Measurements from ENCODE around the gene ARHGAP28.
"Not testable (repeated sequence)": the region's sequence is repeated elsewhere in the genome, so short reads cannot be mapped to it uniquely, and the experiment has no call there.

Gene ARHGAP28

GRCh38 chr18:6929370-6930102 lies 200.0 kb downstream of the ARHGAP28 start:
- no peak for DNase-seq (ENCODE audit: low read depth)

GRCh38 chr18:6934859-6935258 lies 205.3 kb downstream of the ARHGAP28 start:
- DNase-seq (ENCODE audit: low read depth), result no peak

GRCh38 chr18:6938003-6938402 lies 208.5 kb downstream of the ARHGAP28 start:
- no peak for DNase-seq (ENCODE audit: low read depth)

GRCh38 chr18:6938403-6938802 lies 208.9 kb downstream of the ARHGAP28 start:
- not testable (repeated sequence) for DNase-seq (ENCODE audit: low read depth)

GRCh38 chr18:6939972-6940371 lies 210.5 kb downstream of the ARHGAP28 start:
- no peak for DNase-seq (ENCODE audit: low read depth)

- DNase-seq (ENCODE audit: low read depth), result no peak
These were observed 210.9 kb downstream of the ARHGAP28 start for GRCh38 chr18:6940451-6940850.

GRCh38 chr18:6941996-6942395 lies 212.5 kb downstream of the ARHGAP28 start:
- DNase-seq (ENCODE audit: low read depth), result no peak

GRCh38 chr18:6942742-6943141 lies 213.2 kb downstream of the ARHGAP28 start:
- no peak for DNase-seq (ENCODE audit: low read depth)

- no peak for DNase-seq (ENCODE audit: low read depth)
These were observed 213.6 kb downstream of the ARHGAP28 start for GRCh38 chr18:6943143-6943542.

- DNase-seq (ENCODE audit: low read depth), result no peak
These were observed 218.0 kb downstream of the ARHGAP28 start for GRCh38 chr18:6947338-6948030.

GRCh38 chr18:6948281-6949055 lies 219.0 kb downstream of the ARHGAP28 start:
- DNase-seq (ENCODE audit: low read depth), result no peak

GRCh38 chr18:6949800-6950586 lies 220.5 kb downstream of the ARHGAP28 start:
- no peak for DNase-seq (ENCODE audit: low read depth)

GRCh38 chr18:6950641-6951040 lies 221.1 kb downstream of the ARHGAP28 start:
- DNase-seq (ENCODE audit: low read depth), result no peak

GRCh38 chr18:6951336-6952090 lies 222.0 kb downstream of the ARHGAP28 start:
- no peak for DNase-seq (ENCODE audit: low read depth)

- no peak for DNase-seq (ENCODE audit: low read depth)
These were observed 225.0 kb downstream of the ARHGAP28 start for GRCh38 chr18:6954501-6954900.

GRCh38 chr18:6955304-6955703 lies 225.8 kb downstream of the ARHGAP28 start:
- no peak for DNase-seq (ENCODE audit: low read depth)

GRCh38 chr18:6956495-6956894 lies 227.0 kb downstream of the ARHGAP28 start:
- DNase-seq (ENCODE audit: low read depth), result no peak

- DNase-seq (ENCODE audit: low read depth), result no peak
These were observed 227.5 kb downstream of the ARHGAP28 start for GRCh38 chr18:6956999-6957398.

- no peak for DNase-seq (ENCODE audit: low read depth)
These were observed 229.6 kb downstream of the ARHGAP28 start for GRCh38 chr18:6959110-6959509.

GRCh38 chr18:6960124-6960523 lies 230.6 kb downstream of the ARHGAP28 start:
- DNase-seq (ENCODE audit: low read depth), result no peak

- no peak for DNase-seq (ENCODE audit: low read depth)
These were observed 231.1 kb downstream of the ARHGAP28 start for GRCh38 chr18:6960656-6961055.
